B cell (primary cell): Measurements from ENCODE around the gene LCE1A.

Experiments
- CTCF ChIP-seq: fragments of 200-600 bp; IDR thresholded peaks from one replicate; pipeline ENCODE4 v1.8.0; 2022; ENCODE audit warnings: antibody characterized with exemption, mild to moderate bottlenecking
- EZH2 ChIP-seq: IDR thresholded peaks from 2 replicates; pipeline ENCODE4 v1.6.1; 2012; ENCODE audit warnings: borderline replicate concordance, low read depth, mild to moderate bottlenecking, moderate library complexity, low read length; ENCODE audit not compliant: insufficient read depth, poor library complexity, severe bottlenecking

GRCh38 chr1:152806576-152806975 is 20.7 kb upstream of the LCE1A start, which contains the start of gene LCE1C:
- TF ChIP-seq CTCF = no peak
- no peak for TF ChIP-seq EZH2
